Transverse colon (tissue), 3 donors: ENCODE data around the gene PHACTR2.

Source experiments
- POLR2A ChIP-seq: fragments of 450-650 bp; IDR thresholded peaks from one replicate; pipeline ENCODE4 v1.6.1; 2016; ENCODE audit warnings: antibody characterized with exemption, mild to moderate bottlenecking, moderate library complexity
- TF ChIP-seq, protein P1 (sequence below), 5 experiments: fragments of 200-600 bp in 3 of 5; fragments of 450-650 bp in 2 of 5; sonication (generic) in 3 of 5; IDR thresholded peaks; 1 replicate in 2 of 5; 2 replicates in 3 of 5; pipeline ENCODE4 v1.5.1; 2016 to 2017; ENCODE audit warnings: antibody characterized with exemption in 5 of 5, inconsistent platforms in 3 of 5, mild to moderate bottlenecking in 2 of 5, moderate library complexity in 1 of 5

GRCh38 chr6:143792402-143793279 lies 114.9 kb downstream of the PHACTR2 start:
- TF ChIP-seq, protein P1, sequence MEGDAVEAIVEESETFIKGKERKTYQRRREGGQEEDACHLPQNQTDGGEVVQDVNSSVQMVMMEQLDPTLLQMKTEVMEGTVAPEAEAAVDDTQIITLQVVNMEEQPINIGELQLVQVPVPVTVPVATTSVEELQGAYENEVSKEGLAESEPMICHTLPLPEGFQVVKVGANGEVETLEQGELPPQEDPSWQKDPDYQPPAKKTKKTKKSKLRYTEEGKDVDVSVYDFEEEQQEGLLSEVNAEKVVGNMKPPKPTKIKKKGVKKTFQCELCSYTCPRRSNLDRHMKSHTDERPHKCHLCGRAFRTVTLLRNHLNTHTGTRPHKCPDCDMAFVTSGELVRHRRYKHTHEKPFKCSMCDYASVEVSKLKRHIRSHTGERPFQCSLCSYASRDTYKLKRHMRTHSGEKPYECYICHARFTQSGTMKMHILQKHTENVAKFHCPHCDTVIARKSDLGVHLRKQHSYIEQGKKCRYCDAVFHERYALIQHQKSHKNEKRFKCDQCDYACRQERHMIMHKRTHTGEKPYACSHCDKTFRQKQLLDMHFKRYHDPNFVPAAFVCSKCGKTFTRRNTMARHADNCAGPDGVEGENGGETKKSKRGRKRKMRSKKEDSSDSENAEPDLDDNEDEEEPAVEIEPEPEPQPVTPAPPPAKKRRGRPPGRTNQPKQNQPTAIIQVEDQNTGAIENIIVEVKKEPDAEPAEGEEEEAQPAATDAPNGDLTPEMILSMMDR (IDR thresholded peaks at IDR 0.05) = no peak
- TF ChIP-seq POLR2A = no peak
